ENCODE results near the gene LAMA3.

DNA sequence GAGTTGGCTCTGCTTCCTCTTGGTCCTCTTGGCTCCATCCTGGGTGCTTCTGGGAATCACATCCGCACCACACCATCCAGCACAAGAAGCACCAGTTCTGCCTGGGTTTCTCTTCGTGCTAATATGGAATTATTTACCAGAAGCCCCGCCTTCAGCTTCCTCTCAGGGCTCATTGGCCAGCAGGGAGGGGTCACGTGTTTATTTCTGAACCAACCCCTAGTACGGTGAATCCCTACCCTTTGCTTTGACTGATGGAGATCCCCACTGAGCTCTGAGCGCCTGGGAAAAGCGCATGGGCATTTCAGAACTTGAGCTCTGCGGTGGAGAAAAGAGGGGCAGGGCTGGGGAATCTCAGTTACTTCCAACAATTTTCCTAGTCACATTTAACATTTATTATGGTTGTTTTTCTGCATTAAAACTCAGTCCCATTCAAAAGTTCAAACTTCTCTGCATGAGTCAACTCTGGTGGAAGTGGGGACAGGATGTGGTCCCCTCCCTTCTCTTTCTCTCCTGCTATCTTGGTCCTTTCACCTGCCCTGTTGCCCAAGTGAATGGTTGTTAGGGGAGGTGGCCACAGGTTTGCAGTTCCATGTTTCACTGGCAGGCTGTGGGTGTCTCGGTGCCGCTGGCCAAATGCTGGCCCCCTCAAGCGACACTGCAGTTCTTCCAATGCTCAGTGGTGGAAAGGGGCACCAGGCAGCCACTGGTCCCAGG is 248.9 kb downstream of the LAMA3 start:
- TF ChIP-seq CTCF (IDR thresholded peaks at IDR 0.05) (no peak), RXRA (IDR thresholded peaks at IDR 0.05; ENCODE audit: borderline replicate concordance, low read depth) (no peak), TAF1 (IDR thresholded peaks at IDR 0.05; ENCODE audit: borderline replicate concordance, low read depth, low read length) (no peak), NRF1 (IDR thresholded peaks at IDR 0.05; ENCODE audit: low read depth, low read length) (no peak), RFX5 (IDR thresholded peaks at IDR 0.05; ENCODE audit: low read length) (no peak), ELF1 (IDR thresholded peaks at IDR 0.05) (no peak), RCOR1 (IDR thresholded peaks at IDR 0.05; ENCODE audit: low read length) (no peak), EZH2phosphoT487 (IDR thresholded peaks at IDR 0.05; ENCODE audit: borderline replicate concordance, low read depth) (no peak)
- TF ChIP-seq, protein P1, sequence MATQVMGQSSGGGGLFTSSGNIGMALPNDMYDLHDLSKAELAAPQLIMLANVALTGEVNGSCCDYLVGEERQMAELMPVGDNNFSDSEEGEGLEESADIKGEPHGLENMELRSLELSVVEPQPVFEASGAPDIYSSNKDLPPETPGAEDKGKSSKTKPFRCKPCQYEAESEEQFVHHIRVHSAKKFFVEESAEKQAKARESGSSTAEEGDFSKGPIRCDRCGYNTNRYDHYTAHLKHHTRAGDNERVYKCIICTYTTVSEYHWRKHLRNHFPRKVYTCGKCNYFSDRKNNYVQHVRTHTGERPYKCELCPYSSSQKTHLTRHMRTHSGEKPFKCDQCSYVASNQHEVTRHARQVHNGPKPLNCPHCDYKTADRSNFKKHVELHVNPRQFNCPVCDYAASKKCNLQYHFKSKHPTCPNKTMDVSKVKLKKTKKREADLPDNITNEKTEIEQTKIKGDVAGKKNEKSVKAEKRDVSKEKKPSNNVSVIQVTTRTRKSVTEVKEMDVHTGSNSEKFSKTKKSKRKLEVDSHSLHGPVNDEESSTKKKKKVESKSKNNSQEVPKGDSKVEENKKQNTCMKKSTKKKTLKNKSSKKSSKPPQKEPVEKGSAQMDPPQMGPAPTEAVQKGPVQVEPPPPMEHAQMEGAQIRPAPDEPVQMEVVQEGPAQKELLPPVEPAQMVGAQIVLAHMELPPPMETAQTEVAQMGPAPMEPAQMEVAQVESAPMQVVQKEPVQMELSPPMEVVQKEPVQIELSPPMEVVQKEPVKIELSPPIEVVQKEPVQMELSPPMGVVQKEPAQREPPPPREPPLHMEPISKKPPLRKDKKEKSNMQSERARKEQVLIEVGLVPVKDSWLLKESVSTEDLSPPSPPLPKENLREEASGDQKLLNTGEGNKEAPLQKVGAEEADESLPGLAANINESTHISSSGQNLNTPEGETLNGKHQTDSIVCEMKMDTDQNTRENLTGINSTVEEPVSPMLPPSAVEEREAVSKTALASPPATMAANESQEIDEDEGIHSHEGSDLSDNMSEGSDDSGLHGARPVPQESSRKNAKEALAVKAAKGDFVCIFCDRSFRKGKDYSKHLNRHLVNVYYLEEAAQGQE (IDR thresholded peaks at IDR 0.05; ENCODE audit: low read depth, low read length): no peak
- TF ChIP-seq, protein P2, sequence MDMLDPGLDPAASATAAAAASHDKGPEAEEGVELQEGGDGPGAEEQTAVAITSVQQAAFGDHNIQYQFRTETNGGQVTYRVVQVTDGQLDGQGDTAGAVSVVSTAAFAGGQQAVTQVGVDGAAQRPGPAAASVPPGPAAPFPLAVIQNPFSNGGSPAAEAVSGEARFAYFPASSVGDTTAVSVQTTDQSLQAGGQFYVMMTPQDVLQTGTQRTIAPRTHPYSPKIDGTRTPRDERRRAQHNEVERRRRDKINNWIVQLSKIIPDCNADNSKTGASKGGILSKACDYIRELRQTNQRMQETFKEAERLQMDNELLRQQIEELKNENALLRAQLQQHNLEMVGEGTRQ (IDR thresholded peaks at IDR 0.05; ENCODE audit: borderline replicate concordance, low read depth, low read length): no peak

Data from SK-N-SH (cell line).